SHP77 treated with DMSO at 0.1 percent for 48 hours (cell line): ENCODE results near the gene DEGS1.

Source experiments
- DNase-seq: peaks from one replicate; lab custom pipeline; 2025; lab: John Stamatoyannopoulos, UW

The DEGS1 gene

GRCh38 chr1:224182866-224183590, at the start of gene DEGS1:
Gene DEGS1, plus strand, starts transcription at chr1:224183240. Its CDS starts 97 bp downstream, at chr1:224183337.
- DNase-seq, result peak; percentile 71

GRCh38 chr1:224133741-224134299, 49.2 kb upstream of the DEGS1 start:
- DNase-seq, result no peak

GRCh38 chr1:224137518-224137917, 45.5 kb upstream of the DEGS1 start:
- no peak for DNase-seq

GRCh38 chr1:224138198-224138597, 44.8 kb upstream of the DEGS1 start:
- DNase-seq, result no peak

GRCh38 chr1:224141693-224142092, 41.3 kb upstream of the DEGS1 start:
- no peak for DNase-seq

GRCh38 chr1:224149709-224150108, 33.3 kb upstream of the DEGS1 start:
- DNase-seq, result no peak

GRCh38 chr1:224151117-224151516, 31.9 kb upstream of the DEGS1 start:
- no peak for DNase-seq

GRCh38 chr1:224157316-224157715, 25.7 kb upstream of the DEGS1 start:
- DNase-seq, result no peak

- DNase-seq, result no peak
Measured at GRCh38 chr1:224159541-224159940, 23.5 kb upstream of the DEGS1 start.

- no peak for DNase-seq
Measured at GRCh38 chr1:224160171-224160682, 22.8 kb upstream of the DEGS1 start.

- DNase-seq, result no peak
Measured at GRCh38 chr1:224162768-224163167, 20.3 kb upstream of the DEGS1 start.

GRCh38 chr1:224163311-224163710, 19.7 kb upstream of the DEGS1 start:
- no peak for DNase-seq

GRCh38 chr1:224168859-224169380, 14.1 kb upstream of the DEGS1 start:
- DNase-seq, result no peak

- no peak for DNase-seq
Measured at GRCh38 chr1:224169718-224170270, 13.2 kb upstream of the DEGS1 start.

GRCh38 chr1:224170343-224170742, 12.7 kb upstream of the DEGS1 start:
- no peak for DNase-seq

- DNase-seq, result no peak
Measured at GRCh38 chr1:224170748-224171478, 12.1 kb upstream of the DEGS1 start.

- no peak for DNase-seq
Measured at GRCh38 chr1:224172229-224172628, 10.8 kb upstream of the DEGS1 start.

GRCh38 chr1:224173523-224173922, 9.5 kb upstream of the DEGS1 start:
- DNase-seq, result no peak

- peak; percentile 60 for DNase-seq
Measured at GRCh38 chr1:224175617-224176016, 7.4 kb upstream of the DEGS1 start.

GRCh38 chr1:224177356-224177999, 5.6 kb upstream of the DEGS1 start:
- DNase-seq, result no peak

GRCh38 chr1:224178894-224179293, 4.1 kb upstream of the DEGS1 start:
- DNase-seq, result no peak
